Hematopoietic multipotent progenitor cell treated with erythropoietin and hydrocortisone succinate and interleukin-3 and kit ligand, for 6 days (in vitro differentiated cells): ENCODE data around the gene ARL8B.
"Not testable (repeated sequence)": the region's sequence is repeated elsewhere in the genome, so short reads cannot be mapped to it uniquely, and the experiment has no call there.

Experiments used
- DNase-seq: peaks from one replicate; pipeline ENCODE4 v3.0.0-alpha.2; 2015

ARL8B gene

DNA sequence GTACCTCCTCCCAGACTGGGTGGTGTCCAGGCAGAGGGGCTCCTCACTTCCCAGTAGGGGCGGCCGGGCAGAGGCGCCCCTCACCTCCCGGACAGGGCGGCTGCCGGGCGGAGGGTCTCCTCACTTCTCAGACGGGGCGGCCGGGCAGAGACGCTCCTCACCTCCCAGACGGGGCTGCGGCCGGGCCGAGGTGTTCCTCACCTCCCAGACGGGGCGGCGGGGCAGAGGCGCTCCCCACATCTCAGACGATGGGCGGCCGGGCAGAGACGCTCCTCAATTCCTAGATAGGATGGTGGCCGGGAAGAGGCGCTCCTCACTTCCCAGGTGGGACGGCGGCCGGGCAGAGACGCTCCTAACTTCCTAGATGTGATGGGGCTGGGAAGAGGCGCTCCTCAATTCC lies 8.4 kb upstream of the ARL8B start:
- not testable (repeated sequence) for DNase-seq

DNA sequence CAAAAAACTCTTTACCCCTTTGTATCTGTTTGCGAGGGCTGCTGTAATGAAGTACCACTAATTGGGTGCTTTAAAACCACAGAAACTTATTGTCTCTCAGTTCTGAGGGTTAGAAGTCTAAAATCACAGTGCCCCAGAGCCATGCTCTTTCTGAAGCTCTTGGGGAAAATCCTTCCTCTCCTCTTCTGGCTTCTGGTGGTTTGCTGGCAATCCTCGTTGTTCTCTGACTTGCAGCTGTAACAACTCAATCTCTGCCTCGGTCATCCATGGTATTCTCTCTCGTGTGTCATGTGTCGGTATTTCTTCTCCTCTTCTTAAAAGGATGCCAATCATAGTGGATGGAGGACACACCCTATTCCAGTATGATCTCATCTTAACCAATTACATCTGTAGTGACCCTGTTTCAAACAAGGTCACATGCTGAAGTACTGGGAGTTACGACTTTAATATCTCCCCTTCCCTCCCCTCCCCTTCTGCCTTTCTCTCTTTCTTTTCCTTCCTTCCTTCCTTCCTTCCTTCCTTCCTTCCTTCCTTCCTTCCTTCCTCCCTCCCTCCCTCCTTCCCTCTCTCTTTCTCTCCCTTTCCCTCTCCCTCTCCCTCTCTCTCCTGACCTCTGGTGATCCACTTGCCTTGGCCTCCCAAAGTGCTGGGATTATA lies 6.5 kb upstream of the ARL8B start:
- DNase-seq = no peak

DNA sequence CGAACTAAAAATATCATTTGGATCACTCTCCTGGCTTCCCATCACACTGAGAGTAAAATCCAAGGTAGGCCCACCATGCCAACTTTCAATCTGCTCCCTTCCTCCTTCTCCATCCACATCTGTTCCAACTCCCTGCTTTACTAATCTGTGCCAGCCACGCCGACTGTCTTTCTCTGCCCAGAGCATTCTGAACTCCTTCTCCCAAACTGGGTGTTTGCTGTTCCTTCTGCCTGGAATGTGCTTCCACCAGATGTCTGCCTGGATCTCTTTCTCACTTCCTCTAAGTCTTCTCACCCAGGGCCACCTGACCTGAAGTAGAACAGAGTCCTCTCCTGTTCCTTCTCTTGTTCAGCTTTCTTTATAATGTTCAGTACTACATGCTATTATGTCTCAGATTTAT lies 5.6 kb upstream of the ARL8B start:
- no peak for DNase-seq

DNA sequence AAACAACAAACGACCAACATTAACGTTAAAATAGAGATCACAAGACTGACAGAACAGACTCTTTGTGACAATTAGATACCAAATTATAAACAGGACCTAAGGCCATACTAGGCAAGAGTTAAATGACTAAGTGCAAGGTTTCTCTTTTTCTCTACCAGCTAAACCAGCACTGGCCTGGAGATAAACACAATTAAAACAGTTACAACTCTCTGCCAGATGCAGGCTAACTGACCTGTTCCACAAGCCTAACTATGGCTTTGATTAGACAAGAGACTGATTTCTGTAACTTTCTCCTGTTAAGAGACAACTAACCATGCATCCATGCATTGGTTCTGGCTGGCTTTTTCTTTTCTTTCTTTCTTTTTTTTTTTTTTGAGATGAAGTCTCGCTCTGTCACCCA lies 1.6 kb upstream of the ARL8B start:
- DNase-seq = no peak

DNA sequence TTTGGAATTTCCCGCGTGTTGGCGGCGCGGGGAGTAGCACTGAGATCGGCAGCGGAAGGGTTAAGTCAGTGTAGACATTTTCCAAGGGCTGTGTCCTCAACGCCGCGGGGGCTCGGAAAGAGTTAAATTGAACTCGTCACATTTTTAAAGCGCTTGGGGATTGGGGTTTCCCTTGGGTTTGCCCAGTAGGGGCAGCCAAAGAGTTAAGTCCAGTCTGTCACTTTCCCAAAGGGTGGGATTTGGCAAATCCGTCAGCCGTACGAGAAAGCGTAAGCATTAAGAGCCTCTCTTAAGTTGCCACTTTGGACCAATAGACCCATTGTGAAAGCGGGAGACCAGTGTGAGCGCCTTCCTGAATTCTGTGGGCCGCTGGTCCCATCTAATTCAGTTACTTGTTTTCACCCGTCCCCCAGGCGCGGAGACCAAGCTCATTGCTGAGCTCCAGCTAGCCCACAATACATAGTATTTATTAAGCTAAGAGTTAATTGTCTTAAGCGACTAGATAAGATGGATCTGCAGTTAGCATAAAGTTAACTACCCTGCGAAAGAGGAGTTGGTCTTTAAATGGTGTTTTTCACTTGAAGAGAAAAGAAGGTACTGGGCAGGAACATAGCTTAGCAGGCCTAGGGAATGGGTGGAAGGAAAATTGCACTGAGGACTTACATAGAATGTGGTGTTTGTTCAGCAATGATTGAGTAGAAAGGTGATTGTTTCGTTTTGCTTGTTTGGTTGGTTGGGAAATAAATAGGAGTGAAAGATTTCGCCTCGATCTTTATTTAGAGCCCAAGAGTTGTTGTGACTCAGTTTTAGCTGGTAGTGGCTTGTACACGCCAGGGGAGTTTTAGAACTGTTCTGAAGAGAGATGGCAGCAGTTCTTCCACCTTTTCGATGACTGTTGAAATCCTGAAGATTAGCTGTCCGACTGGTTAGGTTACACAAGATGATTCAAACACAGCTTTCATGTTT lies 932 bp downstream of the ARL8B start:
- peak; percentile 58 for DNase-seq

GRCh38 chr3:5123937-5124336 lies 1.8 kb downstream of the ARL8B start:
- no peak for DNase-seq

DNA sequence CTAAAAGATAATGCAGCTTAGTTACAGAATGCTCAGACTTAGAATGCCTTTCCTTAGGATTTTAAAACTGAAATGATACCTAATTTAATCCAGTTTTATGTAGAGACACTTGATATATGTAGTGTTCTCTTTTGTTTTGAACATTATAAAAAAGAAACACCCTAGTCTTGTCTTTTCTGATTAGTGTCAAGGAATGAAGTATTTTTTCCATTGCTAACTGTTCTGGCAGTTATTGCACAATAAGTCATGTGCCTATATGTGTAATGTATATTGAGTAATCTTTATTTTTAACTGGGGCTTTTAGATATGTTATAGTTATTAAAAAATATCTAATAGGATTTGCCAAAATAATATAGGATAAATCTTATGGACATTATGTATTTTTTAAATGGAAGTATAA lies 4.5 kb downstream of the ARL8B start:
- peak; percentile 75 for DNase-seq

DNA sequence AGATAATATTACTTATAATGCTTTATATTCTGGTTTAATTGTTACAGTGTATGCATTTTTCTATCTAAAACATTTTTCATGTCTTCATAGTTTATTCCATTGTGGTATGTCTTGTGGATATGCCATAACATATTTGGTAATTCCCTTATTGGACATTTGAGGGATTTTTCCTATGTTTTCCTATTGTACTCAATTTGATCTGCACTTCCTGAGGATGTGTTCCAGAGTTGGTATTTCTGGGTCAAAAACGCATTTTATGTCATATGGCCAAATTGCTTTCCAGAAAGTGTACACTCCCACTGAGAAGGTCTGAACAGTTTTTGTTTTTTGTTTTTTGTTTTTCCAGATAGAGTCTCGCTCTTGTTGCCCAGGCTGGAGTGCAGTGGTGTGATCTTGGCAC lies 6.8 kb downstream of the ARL8B start:
- no peak for DNase-seq

- DNase-seq = peak; percentile 53
Measured at GRCh38 chr3:5133239-5134018, 11.3 kb downstream of the ARL8B start.

GRCh38 chr3:5134019-5134391 lies 11.9 kb downstream of the ARL8B start:
- DNase-seq = no peak

DNA sequence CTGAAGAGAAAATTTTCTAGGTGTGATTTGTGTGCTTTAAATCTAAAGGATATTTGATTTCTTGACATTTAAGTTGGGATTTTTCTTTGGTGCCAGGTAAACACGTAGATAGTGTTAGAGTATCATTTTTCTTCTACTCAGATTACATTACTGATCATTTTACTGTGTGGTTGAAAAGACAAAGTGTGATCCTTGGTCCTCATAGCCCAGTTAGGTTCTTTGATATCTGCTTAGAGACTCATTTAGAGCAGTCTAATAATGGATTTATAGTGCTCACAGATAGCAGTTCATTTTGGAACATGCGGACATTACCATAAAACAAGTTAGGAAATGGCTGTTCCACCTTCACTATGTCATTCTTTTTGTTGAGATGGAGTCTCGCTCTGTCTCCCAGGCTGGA lies 12.4 kb downstream of the ARL8B start:
- no peak for DNase-seq

GRCh38 chr3:5136211-5136918 lies 14.3 kb downstream of the ARL8B start:
- DNase-seq = peak; percentile 89

- DNase-seq = no peak
Measured at GRCh38 chr3:5136919-5137429, 14.9 kb downstream of the ARL8B start.

DNA sequence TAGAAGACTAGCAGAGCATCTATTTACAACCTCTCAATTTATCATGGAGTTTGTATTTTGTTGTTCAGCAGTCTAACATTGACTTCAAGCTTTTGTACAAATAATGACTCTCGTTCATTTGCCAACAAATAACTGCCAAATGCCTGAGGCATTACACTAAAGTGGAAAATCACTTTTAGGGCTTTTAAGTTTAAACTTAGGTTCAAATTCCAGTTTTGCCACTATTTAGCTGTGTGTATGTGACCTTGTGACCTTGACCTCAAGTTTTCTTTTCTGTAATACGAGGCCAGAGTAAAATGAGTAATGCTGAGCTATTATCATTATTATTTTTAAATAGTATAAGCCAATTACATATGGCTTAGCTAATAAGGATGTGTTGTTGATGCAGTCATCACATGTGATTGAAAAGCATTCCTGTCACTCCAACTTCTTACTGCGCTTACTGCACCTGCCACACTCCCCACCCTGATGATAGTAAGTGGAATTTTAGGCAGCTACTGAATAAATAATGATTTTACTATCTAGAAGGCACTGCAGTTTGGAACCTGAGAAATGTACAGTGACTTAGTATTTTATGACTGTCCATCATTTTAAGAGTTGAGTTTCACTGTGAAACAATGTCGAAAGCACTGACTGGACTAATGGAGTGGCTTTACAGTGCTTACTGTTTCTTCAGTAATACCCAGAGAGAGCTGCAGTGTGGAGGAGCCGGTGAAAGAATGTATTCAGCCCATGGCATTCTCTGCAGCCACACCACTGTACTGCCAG lies 16.3 kb downstream of the ARL8B start:
- no peak for DNase-seq

- DNase-seq = no peak
Measured at GRCh38 chr3:5140230-5140621, 18.1 kb downstream of the ARL8B start.

DNA sequence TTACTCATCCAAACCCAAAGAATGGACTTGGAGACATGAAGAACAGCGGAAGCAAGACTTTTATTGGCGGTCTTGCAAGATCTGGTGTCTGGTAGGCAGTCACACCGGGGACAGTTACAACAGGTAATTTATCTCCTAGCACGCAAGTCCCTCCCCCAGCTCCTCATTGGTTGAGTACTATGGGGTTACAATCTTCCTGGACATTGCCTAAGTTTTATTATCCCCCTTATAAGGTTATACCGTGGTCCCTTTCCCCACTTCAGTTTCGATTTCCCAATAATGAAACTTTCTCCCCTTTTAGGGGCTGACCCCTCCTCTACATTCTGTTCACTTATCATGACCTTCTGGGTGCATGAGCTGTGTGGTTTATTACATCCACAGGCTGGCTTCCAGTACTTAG lies 18.7 kb downstream of the ARL8B start:
- no peak for DNase-seq

GRCh38 chr3:5141760-5142159 lies 19.7 kb downstream of the ARL8B start:
- no peak for DNase-seq

- DNase-seq = no peak
Measured at GRCh38 chr3:5143464-5143863, 21.4 kb downstream of the ARL8B start.

- DNase-seq = no peak
Measured at GRCh38 chr3:5144316-5144994, 22.4 kb downstream of the ARL8B start.

GRCh38 chr3:5145120-5145519 lies 23.0 kb downstream of the ARL8B start:
- DNase-seq = no peak

DNA sequence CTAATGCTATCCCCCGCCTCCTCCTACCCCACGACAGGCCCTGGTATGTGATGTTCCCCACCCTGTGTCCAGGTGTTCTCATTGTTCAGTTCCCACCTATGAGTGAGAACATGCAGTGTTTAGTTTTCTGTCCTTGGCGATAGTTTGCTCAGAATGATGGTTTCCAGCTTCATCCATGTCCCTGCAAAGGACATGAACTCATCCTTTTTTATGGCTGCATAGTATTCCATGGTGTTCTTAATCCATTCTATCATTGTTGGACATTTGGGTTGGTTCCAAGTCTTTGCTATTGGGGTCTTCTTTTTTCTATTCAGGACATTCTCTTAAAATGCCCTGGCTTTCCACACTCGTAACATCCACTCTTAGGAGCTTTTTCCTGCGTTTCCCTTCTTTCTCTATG lies 25.1 kb downstream of the ARL8B start:
- DNase-seq = not testable (repeated sequence)
